GM12874 (cell line): ENCODE results near the gene ST6GALNAC3.

Source experiments
- TF ChIP-seq, protein P1 (sequence below): IDR thresholded peaks from 2 replicates; pipeline ENCODE4 v1.5.1; 2011; ENCODE audit warnings: low read depth, mild to moderate bottlenecking, control low read depth, low read length, moderate library complexity; ENCODE audit not compliant: insufficient read depth

ST6GALNAC3 gene

DNA sequence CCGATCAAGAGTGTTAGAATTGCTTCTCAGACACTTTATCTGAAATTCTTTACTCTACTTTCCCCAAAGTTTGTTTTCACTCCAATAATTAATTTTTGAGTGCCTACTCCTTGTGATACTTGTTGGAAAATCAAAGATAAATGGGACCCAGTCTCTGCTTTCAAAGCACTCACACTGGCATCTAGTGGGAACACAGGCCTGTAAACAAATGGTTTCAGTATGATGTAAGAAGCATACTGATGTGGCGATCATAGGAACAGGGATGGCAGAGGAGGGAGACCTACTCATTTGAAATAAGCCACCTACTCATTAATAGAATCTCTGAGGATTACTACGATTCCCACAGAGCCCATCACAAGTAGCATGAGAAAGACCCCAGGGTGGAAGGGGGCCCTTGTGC lies 519.1 kb downstream of the ST6GALNAC3 start:
- TF ChIP-seq, protein P1, sequence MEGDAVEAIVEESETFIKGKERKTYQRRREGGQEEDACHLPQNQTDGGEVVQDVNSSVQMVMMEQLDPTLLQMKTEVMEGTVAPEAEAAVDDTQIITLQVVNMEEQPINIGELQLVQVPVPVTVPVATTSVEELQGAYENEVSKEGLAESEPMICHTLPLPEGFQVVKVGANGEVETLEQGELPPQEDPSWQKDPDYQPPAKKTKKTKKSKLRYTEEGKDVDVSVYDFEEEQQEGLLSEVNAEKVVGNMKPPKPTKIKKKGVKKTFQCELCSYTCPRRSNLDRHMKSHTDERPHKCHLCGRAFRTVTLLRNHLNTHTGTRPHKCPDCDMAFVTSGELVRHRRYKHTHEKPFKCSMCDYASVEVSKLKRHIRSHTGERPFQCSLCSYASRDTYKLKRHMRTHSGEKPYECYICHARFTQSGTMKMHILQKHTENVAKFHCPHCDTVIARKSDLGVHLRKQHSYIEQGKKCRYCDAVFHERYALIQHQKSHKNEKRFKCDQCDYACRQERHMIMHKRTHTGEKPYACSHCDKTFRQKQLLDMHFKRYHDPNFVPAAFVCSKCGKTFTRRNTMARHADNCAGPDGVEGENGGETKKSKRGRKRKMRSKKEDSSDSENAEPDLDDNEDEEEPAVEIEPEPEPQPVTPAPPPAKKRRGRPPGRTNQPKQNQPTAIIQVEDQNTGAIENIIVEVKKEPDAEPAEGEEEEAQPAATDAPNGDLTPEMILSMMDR, result no peak

DNA sequence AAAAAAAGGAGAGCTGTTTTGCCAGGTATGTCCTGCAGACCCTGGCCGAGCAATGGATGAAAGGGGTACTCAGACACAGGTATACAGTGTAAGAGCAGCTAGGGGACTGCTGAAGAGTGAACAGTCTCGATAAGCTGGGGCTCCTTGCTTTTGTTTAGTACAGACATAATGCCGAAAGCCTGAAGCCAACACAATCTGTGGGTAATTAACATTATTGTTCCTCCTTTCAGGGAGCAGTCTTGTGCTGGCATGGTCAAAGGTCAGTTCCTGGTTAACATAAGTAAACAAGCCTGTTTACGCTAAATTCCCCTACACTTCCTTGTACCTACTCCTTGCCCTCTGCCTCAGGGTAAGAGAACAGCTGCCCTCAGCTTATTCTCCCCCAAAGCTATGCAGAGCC lies 520.5 kb downstream of the ST6GALNAC3 start:
- TF ChIP-seq, protein P1, result no peak

DNA sequence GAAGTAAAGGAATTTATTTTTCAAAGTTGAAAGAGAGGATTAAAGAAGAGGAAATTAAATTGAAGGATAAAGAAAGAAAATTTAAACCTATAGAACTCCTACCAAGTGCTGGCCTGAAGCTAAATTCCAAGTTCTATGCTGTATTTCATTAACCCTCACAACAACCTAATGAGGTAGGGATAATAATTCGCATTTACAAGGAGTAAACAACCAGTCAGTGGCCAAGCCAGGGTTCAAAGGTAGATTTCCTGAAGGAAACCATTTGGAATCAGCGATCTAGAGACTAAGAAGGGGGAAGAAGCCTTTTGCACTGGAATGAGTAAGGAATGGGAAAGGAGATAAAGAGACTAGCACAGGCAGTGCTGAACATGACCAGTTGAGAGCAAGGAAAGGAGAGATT lies 526.9 kb downstream of the ST6GALNAC3 start:
- TF ChIP-seq, protein P1, result no peak

DNA sequence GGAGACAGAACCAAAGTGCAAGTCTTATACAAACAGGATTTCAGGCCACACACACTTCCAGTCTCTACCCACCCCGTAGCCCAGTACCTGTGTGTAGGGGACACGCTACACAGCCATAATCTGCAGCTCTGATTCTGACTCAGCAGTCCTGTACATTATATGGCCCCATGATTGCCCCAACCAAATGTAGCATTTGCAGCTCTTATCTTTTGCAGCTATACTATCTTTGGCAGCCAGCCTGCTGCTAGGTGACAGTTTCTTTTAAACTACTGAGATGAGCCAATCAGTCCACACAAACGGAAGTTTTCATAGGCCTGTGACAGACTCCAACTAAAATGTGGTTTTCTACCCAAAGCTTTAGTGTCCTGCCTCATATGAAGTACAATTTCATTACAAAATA lies 533.2 kb downstream of the ST6GALNAC3 start:
- TF ChIP-seq, protein P1, result no peak

DNA sequence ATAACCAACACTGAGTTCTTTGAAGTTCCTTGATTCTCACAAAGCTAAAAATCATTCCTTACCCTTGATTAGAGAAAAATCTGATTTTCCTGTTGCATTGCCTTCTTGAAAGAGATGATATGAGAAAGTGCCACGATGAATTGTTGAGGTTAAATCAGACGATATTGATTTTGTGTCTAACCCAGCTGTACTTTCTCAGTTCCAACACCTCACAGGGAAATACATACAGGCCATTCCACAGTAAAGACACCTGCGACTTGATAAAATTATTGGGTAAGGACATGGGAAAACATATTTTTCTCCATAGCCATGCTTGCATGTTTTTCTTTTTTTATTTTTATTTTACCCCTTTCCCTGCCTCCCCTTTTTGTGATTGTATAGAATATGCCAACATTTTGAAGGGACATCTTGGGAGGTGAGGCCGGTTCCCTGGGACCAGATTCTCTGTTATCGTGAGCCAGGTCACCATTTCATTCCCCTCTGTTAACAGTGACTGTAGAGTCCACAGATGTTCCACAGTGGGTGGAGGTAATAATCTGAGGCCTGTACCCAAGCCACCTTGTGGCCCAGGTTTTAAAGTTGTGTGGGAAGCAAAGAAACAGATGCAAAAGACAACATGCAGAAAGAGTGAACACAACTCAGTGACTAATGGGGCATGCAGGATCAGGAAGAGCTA lies 537.4 kb downstream of the ST6GALNAC3 start:
- TF ChIP-seq, protein P1, result no peak

DNA sequence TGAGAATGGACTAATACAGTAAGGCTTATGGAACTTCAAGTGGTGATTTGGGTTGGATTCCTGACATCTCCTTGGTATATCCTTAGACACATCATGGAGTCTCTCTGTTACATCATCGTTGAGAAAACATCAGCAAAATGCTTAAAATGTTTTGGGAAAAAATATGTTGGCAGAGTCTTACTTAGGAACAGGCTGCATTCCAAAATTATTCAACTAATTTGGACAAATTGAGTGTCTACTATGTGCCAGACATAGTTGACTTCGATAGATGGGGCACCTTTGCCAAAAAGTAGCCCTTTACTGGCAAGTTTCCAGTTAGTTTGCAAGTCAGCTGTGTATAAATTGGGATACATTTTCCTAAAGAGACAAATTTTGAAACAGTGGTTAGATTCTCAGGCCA lies 539.3 kb downstream of the ST6GALNAC3 start:
- TF ChIP-seq, protein P1, result no peak

DNA sequence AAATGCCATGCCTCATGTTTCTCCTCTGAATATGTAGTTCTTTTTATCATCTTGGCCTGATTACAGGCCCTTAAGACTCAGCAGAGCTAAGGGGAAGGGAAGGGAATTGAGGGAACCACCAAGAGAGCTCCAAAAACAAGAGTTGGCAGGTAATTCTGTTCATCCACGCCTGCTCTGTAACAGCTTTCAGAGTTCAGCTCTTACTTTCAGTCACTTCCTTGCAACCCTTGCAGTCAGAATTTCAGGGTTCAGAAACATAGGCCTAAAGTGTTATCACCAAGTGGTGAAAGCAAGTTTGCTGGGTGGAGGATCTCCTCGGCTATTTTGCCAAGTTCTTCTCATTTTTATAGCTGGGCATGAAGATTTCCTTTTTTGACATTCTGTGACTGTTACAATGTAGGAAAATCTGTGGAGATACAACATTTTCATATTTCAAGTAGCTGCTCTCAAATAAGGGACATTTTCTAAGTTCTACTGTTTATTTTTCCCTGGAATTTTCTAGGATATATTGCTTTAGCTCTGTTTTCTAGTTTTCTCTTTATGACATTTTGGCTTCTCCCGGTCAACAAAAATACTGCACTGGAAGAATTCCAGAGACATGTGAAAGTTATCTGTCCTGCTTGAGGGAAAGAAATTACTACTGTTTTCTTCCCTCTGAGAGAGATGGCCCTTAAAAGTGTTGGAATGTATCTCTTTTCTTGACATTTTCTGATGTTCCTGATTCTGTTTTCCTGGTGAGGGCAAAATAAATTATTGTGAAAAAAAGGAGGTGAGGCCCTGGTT lies 540.9 kb downstream of the ST6GALNAC3 start:
- TF ChIP-seq, protein P1, result no peak
